Measurements from ENCODE around the gene JOSD1. TPM values are rescaled to one million over a fixed set of nuclear protein-coding genes. Genes with fewer than 3 reads are reported as not detected.

The JOSD1 gene
- total RNA-seq, 2 donors from 2014 or later = 21.2 to 26.7 TPM

- Histone ChIP-seq H3K9ac (ENCODE audit: extremely low read depth, low read length, poor library complexity, severe bottlenecking) (no peak overlapping the region), H3K4me3 (ENCODE audit: low read length) (no peak overlapping the region), H3K36me3 (ENCODE audit: control insufficient read depth, insufficient read depth, low read length) (peaks cover 82% of the 10 kb centered on the region), H3K9me3 (ENCODE audit: control insufficient read depth, low read length) (no peaks in the 10 kb centered on the region), H3K27me3 (ENCODE audit: control insufficient read depth, insufficient read depth, low read length, poor library complexity, severe bottlenecking) (no peaks in the 10 kb centered on the region), H3K27ac (ENCODE audit: low read depth, low read length) (peak overlapping the region; percentile 29), H3K4me1 (ENCODE audit: control insufficient read depth, insufficient read depth, low read length) (no peaks in the 10 kb centered on the region)
- 85 to 89% methylated on average over 3 to 8 of the region's 8 CpGs for WGBS, 2 experiments (ENCODE audit: insufficient coverage in 1 of 2, insufficient read length in 1 of 2)
- Mint-ChIP-seq H3K27ac (no peak overlapping the region), H3K9me3 (no peaks in the 10 kb centered on the region), H3K36me3 (ENCODE audit: low read depth) (peaks cover 37% of the 10 kb centered on the region), H3K27me3 (ENCODE audit: insufficient read depth) (no peaks in the 10 kb centered on the region), H3K4me1 (no peaks in the 10 kb centered on the region), H3K4me3 (no peak overlapping the region)
- no peak for TF ChIP-seq CTCF (conservative IDR thresholded peaks at IDR 0.05)
- DNase-seq = no peak
Measured at GRCh38 chr22:38733724-38734381, 33.1 kb upstream of the JOSD1 start.

- H3K27ac Mint-ChIP-seq = no peak overlapping the region
- peaks cover 37% of the 10 kb centered on the region for H3K36me3 Mint-ChIP-seq (ENCODE audit: low read depth)
Measured at GRCh38 chr22:38733329-38733723, 32.6 kb upstream of the JOSD1 start.

GRCh38 chr22:38732251-38732815, 31.6 kb upstream of the JOSD1 start:
- no peak overlapping the region for H3K4me3 ChIP-seq (ENCODE audit: low read length)
- H3K9me3 Mint-ChIP-seq = no peaks in the 10 kb centered on the region
- H3K4me1 ChIP-seq (ENCODE audit: control insufficient read depth, insufficient read depth, low read length) = no peaks in the 10 kb centered on the region
- TF ChIP-seq CTCF (conservative IDR thresholded peaks at IDR 0.05) = no peak
- no peaks in the 10 kb centered on the region for H3K4me1 Mint-ChIP-seq
- peaks cover 33% of the 10 kb centered on the region for H3K36me3 Mint-ChIP-seq (ENCODE audit: low read depth)
- 76 to 90% methylated on average over 10 to 13 of the region's 13 CpGs for WGBS, 2 experiments (ENCODE audit: insufficient coverage in 1 of 2, insufficient read length in 1 of 2)
- peaks cover 85% of the 10 kb centered on the region for H3K36me3 ChIP-seq (ENCODE audit: control insufficient read depth, insufficient read depth, low read length)
- peak overlapping the region; percentile 58 for H3K27ac ChIP-seq (ENCODE audit: low read depth, low read length)
- no peak for DNase-seq
- no peaks in the 10 kb centered on the region for H3K9me3 ChIP-seq (ENCODE audit: control insufficient read depth, low read length)
- H3K4me3 Mint-ChIP-seq = no peak overlapping the region
- no peaks in the 10 kb centered on the region for H3K27me3 ChIP-seq (ENCODE audit: control insufficient read depth, insufficient read depth, low read length, poor library complexity, severe bottlenecking)
- H3K27me3 Mint-ChIP-seq (ENCODE audit: insufficient read depth) = no peaks in the 10 kb centered on the region
- H3K9ac ChIP-seq (ENCODE audit: extremely low read depth, low read length, poor library complexity, severe bottlenecking) = no peak overlapping the region
- no peak overlapping the region for H3K27ac Mint-ChIP-seq

More at GRCh38 chr22:38733329-38733723, 32.6 kb upstream of the JOSD1 start:
- no peak overlapping the region for H3K4me3 ChIP-seq (ENCODE audit: low read length)
- Mint-ChIP-seq H3K4me3 (no peak overlapping the region), H3K4me1 (no peaks in the 10 kb centered on the region), H3K27me3 (ENCODE audit: insufficient read depth) (no peaks in the 10 kb centered on the region), H3K9me3 (no peaks in the 10 kb centered on the region)
- H3K36me3 ChIP-seq (ENCODE audit: control insufficient read depth, insufficient read depth, low read length) = peaks cover 83% of the 10 kb centered on the region
- H3K9me3 ChIP-seq (ENCODE audit: control insufficient read depth, low read length) = no peaks in the 10 kb centered on the region
- no peak overlapping the region for H3K9ac ChIP-seq (ENCODE audit: extremely low read depth, low read length, poor library complexity, severe bottlenecking)
- DNase-seq = peak; percentile 86
- TF ChIP-seq CTCF (conservative IDR thresholded peaks at IDR 0.05) = peak; percentile 88
- peak overlapping the region; percentile 29 for H3K27ac ChIP-seq (ENCODE audit: low read depth, low read length)
- WGBS, 2 experiments (ENCODE audit: insufficient coverage in 1 of 2, insufficient read length in 1 of 2) = 89% methylated on average over 4 of the region's 4 CpGs
- no peaks in the 10 kb centered on the region for H3K4me1 ChIP-seq (ENCODE audit: control insufficient read depth, insufficient read depth, low read length)
- H3K27me3 ChIP-seq (ENCODE audit: control insufficient read depth, insufficient read depth, low read length, poor library complexity, severe bottlenecking) = no peaks in the 10 kb centered on the region

Data from endodermal cell (in vitro differentiated cells).